H1 (cell line): ENCODE results near the gene PRKAG1. TPM values are rescaled to one million over a fixed set of nuclear protein-coding genes. Genes with fewer than 3 reads are reported as not detected.

ENCODE experiments used
- BRCA1 ChIP-seq: IDR thresholded peaks from 2 replicates; pipeline ENCODE4 v1.6.1; 2012; ENCODE audit warnings: low read depth, low read length, improper control_type of control experiment
- CBX5 ChIP-seq: fragments of 300-800, 300-1000 bp; sonication (generic); IDR thresholded peaks from 2 replicates; pipeline ENCODE4 v1.7.1; 2016; ENCODE audit warnings: antibody characterized with exemption, low read length, low read depth
- CHD1 ChIP-seq: IDR thresholded peaks from 2 replicates; pipeline ENCODE4 v1.6.1; 2012; ENCODE audit warnings: low read depth, low read length, improper control_type of control experiment
- CHD2 ChIP-seq: IDR thresholded peaks from 2 replicates; pipeline ENCODE4 v1.6.1; 2012; ENCODE audit warnings: low read length, improper control_type of control experiment
- CREB1 ChIP-seq: IDR thresholded peaks from 2 replicates; pipeline ENCODE4 v1.6.1; 2012; ENCODE audit warnings: inconsistent platforms
- CTBP2 ChIP-seq: IDR thresholded peaks from 2 replicates; pipeline ENCODE4 v1.7.0; 2011; ENCODE audit warnings: borderline replicate concordance, mild to moderate bottlenecking, moderate library complexity, mixed read lengths, low read length; ENCODE audit not compliant: insufficient read depth, insufficient read length
- EGR1 ChIP-seq: IDR thresholded peaks from 2 replicates; pipeline ENCODE4 v1.6.1; 2011; ENCODE audit warnings: low read depth, low read length, borderline replicate concordance
- FOSL1 ChIP-seq: IDR thresholded peaks from 2 replicates; pipeline ENCODE4 v1.6.1; 2011; ENCODE audit warnings: mild to moderate bottlenecking, low read depth, low read length, moderate library complexity; ENCODE audit not compliant: insufficient read depth
- GTF2F1 ChIP-seq: IDR thresholded peaks from 2 replicates; pipeline ENCODE4 v1.6.1; 2012; ENCODE audit warnings: low read depth, low read length, improper control_type of control experiment, borderline replicate concordance
- KDM4A ChIP-seq: IDR thresholded peaks from one replicate; pipeline ENCODE4 v1.7.1; 2012; ENCODE audit warnings: low read depth, mild to moderate bottlenecking, moderate library complexity, low read length, inconsistent platforms; ENCODE audit not compliant: severe bottlenecking
- KDM5A ChIP-seq: fragments of 200-600 bp; IDR thresholded peaks from 2 replicates; pipeline ENCODE4 v1.7.1; 2012; ENCODE audit warnings: mild to moderate bottlenecking, low read length, inconsistent platforms, mixed read lengths
- MAFK ChIP-seq: IDR thresholded peaks from 2 replicates; pipeline ENCODE4 v1.6.1; 2012; ENCODE audit warnings: low read depth, mild to moderate bottlenecking, improper control_type of control experiment, low read length
- NRF1 ChIP-seq: IDR thresholded peaks from 2 replicates; pipeline ENCODE4 v1.6.1; 2011; ENCODE audit warnings: mild to moderate bottlenecking, low read depth, low read length, improper control_type of control experiment
- RAD21 ChIP-seq, 2 experiments: IDR thresholded peaks in 1 of 2; conservative IDR thresholded peaks in 1 of 2; 2 replicates each; pipeline ENCODE4 v1.6.1; 2011; ENCODE audit warnings: low read depth in 2 of 2, low read length in 2 of 2, improper control_type of control experiment in 1 of 2, inconsistent platforms in 1 of 2, mild to moderate bottlenecking in 1 of 2, moderate library complexity in 1 of 2
- SIX5 ChIP-seq: IDR thresholded peaks from 2 replicates; pipeline ENCODE4 v1.6.1; 2011; ENCODE audit warnings: mild to moderate bottlenecking, low read depth, low read length
- SP1 ChIP-seq: IDR thresholded peaks from 2 replicates; pipeline ENCODE4 v1.6.1; 2011; ENCODE audit warnings: low read depth, low read length
- SRF ChIP-seq: IDR thresholded peaks from 2 replicates; pipeline ENCODE4 v1.6.1; 2011; ENCODE audit warnings: mild to moderate bottlenecking, low read depth, low read length, moderate library complexity
- polyA plus RNA-seq, 7 experiments: library from polyadenylated mRNA; depleted of rRNA in 3 of 7; stranded (reverse) in 5 of 7; unstranded in 2 of 7; fragments of >200 nt in 5 of 7; fragments of 200-250 nt in 2 of 7; gene quantifications; 1 replicate in 5 of 7; 2 replicates in 1 of 7; 4 replicates in 1 of 7; pipeline versions ENCODE4 v1.2.1 to v1.2.3, GENCODE V29; 2011 to 2013; ENCODE audit warnings: missing spikeins in 2 of 7, mixed read lengths in 2 of 7
- total RNA-seq: library from RNA; stranded (reverse); fragmentation: NEBNext Ultra II Directional; extraction: Animal tissue kit (Norgen Biotek cat#: 25700); gene quantifications from 2 replicates; pipeline ENCODE4 v1.2.1, GENCODE V29; 2021

The PRKAG1 gene
- total and polyA plus RNA-seq, 2 of the 8 experiments (the other 6 are each of a cell fraction or from before 2014, with no cell fraction given) = 38.6 to 57.5 TPM

DNA sequence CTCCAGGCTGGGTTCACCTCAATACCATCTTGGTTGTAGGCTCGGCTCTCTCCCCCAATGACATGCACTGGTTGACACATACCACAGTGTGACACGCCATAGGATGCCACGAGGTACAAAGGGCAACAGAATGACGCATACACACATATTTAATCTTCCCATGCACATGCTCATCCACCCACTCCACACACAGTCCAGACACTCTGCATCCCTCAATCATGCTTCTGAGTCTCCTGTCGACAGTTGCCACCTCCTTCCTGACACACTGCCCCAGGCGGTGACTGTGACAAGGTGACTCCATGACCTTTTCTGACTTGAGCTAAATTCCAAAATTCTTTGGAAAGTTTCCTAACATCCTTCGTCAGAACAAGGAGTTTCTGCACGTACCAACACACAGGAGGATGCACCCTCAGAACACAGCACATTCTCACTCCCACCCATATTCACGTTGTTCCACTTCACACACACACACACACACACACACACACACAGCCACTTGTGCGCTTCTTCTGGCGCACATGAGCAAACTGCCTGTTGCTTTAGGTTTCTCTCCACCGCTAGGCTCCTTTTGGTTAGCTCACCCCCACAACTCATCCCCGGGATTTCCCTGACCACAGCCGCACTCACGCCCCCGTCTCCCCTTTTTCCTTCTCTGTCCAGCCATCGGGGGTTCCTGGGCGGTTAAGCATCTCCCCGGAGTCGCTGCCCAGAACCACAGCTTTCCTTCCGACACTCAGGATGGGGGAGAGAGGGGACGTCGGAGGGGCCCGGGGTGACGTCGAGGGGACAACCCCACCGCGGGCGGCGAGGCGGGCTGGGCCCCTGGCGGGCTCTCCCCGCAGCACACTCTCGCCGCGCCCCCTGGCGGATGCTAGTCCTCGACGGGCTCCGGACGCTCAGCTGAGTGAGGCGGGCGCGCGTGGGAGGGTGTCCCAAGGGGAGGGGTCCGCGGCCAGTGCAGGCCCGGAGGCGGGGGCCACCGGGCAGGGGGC is 41.0 kb downstream of the PRKAG1 start (continued):
- TF ChIP-seq GTF2F1 (no peak), BRCA1 (no peak), SIX5 (no peak), CBX5 (no peak), NRF1 (no peak), KDM5A (no peak), CHD2 (no peak), SRF (no peak), EGR1 (0 out of 2 replicates have a peak, but pooled peaks have one; percentile 20), KDM4A (no peak), CTBP2 (no peak), RAD21 (IDR thresholded peaks at IDR 0.05 in 1 of 2, conservative IDR thresholded peaks at IDR 0.05 in 1 of 2; ENCODE audit: low read depth in 2 of 2, low read length in 2 of 2) (peak; percentile 18 to 36; a peak in 3 of 4 replicates), CHD1 (no peak), SP1 (no peak), CREB1 (peak; percentile 13; the same call in 1 of the 2 replicates), FOSL1 (no peak), MAFK (no peak)
- TF ChIP-seq, all 59 proteins: peak for 9
